DLD1 (cell line): ENCODE measurements around the gene ADCY5.

Source experiments
- in situ Hi-C: cut with HindIII; loops from 2 replicates; pipeline ENCODE4 v1.10.0; 2017; ENCODE audit warnings: low sequenced_read_pairs

ADCY5 gene

GRCh38 chr3:123372686-123373473 lies 76.0 kb downstream of the ADCY5 start:
- in situ Hi-C loops, result no loop called here

- in situ Hi-C loops, result no loop called here
These were observed 76.8 kb downstream of the ADCY5 start for GRCh38 chr3:123371859-123372685.

- in situ Hi-C loops, result no loop called here
These were observed 77.5 kb downstream of the ADCY5 start for GRCh38 chr3:123371426-123371825.

- in situ Hi-C loops, result no loop called here
These were observed 78.1 kb downstream of the ADCY5 start for GRCh38 chr3:123370819-123371218.

- in situ Hi-C loops, result no loop called here
These were observed 79.8 kb downstream of the ADCY5 start for GRCh38 chr3:123369085-123369484.

- in situ Hi-C loops, result no loop called here
These were observed 81.3 kb downstream of the ADCY5 start for GRCh38 chr3:123367467-123368154.

GRCh38 chr3:123365450-123366143 lies 83.3 kb downstream of the ADCY5 start:
- in situ Hi-C loops, result no loop called here

GRCh38 chr3:123361071-123361470 lies 87.8 kb downstream of the ADCY5 start:
- in situ Hi-C loops, result no loop called here

- in situ Hi-C loops, result no loop called here
These were observed 91.6 kb downstream of the ADCY5 start for GRCh38 chr3:123357275-123357674.

- in situ Hi-C loops, result no loop called here
These were observed 95.0 kb downstream of the ADCY5 start for GRCh38 chr3:123353850-123354233.

GRCh38 chr3:123353227-123353849 lies 95.6 kb downstream of the ADCY5 start:
- in situ Hi-C loops, result no loop called here

- in situ Hi-C loops, result no loop called here
These were observed 96.7 kb downstream of the ADCY5 start for GRCh38 chr3:123352134-123352554.

GRCh38 chr3:123351501-123351900 lies 97.4 kb downstream of the ADCY5 start:
- in situ Hi-C loops, result no loop called here

GRCh38 chr3:123350971-123351370 lies 97.9 kb downstream of the ADCY5 start:
- in situ Hi-C loops, result no loop called here

- in situ Hi-C loops, result no loop called here
These were observed 99.1 kb downstream of the ADCY5 start for GRCh38 chr3:123349566-123350435.

- in situ Hi-C loops, result no loop called here
These were observed 99.7 kb downstream of the ADCY5 start for GRCh38 chr3:123349201-123349535.

GRCh38 chr3:123348471-123349200 lies 100.3 kb downstream of the ADCY5 start:
- in situ Hi-C loops, result no loop called here

GRCh38 chr3:123347691-123348264 lies 101.1 kb downstream of the ADCY5 start:
- in situ Hi-C loops, result no loop called here

GRCh38 chr3:123347205-123347604 lies 101.7 kb downstream of the ADCY5 start:
- in situ Hi-C loops, result no loop called here
